Transverse colon (tissue), 4 donors: ENCODE measurements around the gene CCDC83. TPM values are rescaled to one million over a fixed set of nuclear protein-coding genes. Genes with fewer than 3 reads are reported as not detected.

Experiments used
- DNase-seq: peaks from one replicate; pipeline ENCODE4 v3.0.0-alpha.2; 2019
- H3K27ac ChIP-seq, 4 donors: fragments of 200-600 bp; sonication (generic); 2 replicates each; pipeline ENCODE4 v1.5.1; 2016 to 2018; ENCODE audit warnings: inconsistent platforms in 4 of 4
- H3K27me3 ChIP-seq: fragments of 200-600 bp; sonication (generic); 2 replicates; pipeline ENCODE4 v1.5.1; 2017; ENCODE audit warnings: inconsistent platforms
- H3K36me3 ChIP-seq, 4 donors: fragments of 200-600 bp; sonication (generic); 2 replicates each; pipeline ENCODE4 v1.5.1; 2017 to 2019; ENCODE audit warnings: inconsistent platforms in 4 of 4
- H3K4me1 ChIP-seq, 4 donors: fragments of 200-600 bp; sonication (generic); 2 replicates each; pipeline ENCODE4 v1.5.1; 2017 to 2020; ENCODE audit warnings: inconsistent platforms in 4 of 4
- H3K4me3 ChIP-seq, 4 donors: fragments of 200-600 bp; sonication (generic); 1 replicate in 1 of 4; 2 replicates in 3 of 4; pipeline versions ENCODE4 v1.5.1 to v1.6.1; 2017 to 2019; ENCODE audit warnings: inconsistent platforms in 4 of 4
- H3K9me3 ChIP-seq, 2 donors: fragments of 200-600 bp; sonication (generic); 2 replicates each; pipeline ENCODE4 v1.5.1; 2017 to 2019; ENCODE audit warnings: inconsistent platforms in 2 of 2
- EP300 ChIP-seq: sonication (generic); formaldehyde crosslinking; IDR thresholded peaks from one replicate; pipeline ENCODE4 v1.6.1; 2017; ENCODE audit warnings: antibody characterized with exemption, low read depth
- POLR2A ChIP-seq: fragments of 450-650 bp; IDR thresholded peaks from one replicate; pipeline ENCODE4 v1.6.1; 2016; ENCODE audit warnings: antibody characterized with exemption, mild to moderate bottlenecking, moderate library complexity
- POLR2AphosphoS5 ChIP-seq, 3 donors: sonication (generic); formaldehyde crosslinking; IDR thresholded peaks; one replicate each; pipeline ENCODE4 v1.6.1; 2016; ENCODE audit warnings: antibody characterized with exemption in 3 of 3
- WGBS, 2 donors: methylation state at CpG; one replicate each; pipeline ENCODE4 v1.1.5; 2018; ENCODE audit warnings: low coverage in 1 of 2; 5-methylcytosine and 5-hydroxymethylcytosine counted together
- in situ Hi-C, 4 donors: fragments of 200-750 bp; cut with MboI; loops; one replicate each; pipeline versions ENCODE4 v1.15.0 to v1.15.1; 2017; ENCODE audit warnings: low sequenced_read_pairs in 3 of 4, low pct_ligation_motif_present in 1 of 4, low pct_unique_long_range_greater_than_20kb in 1 of 4
- intact Hi-C: fragments of 100-400 bp; cut with DNase I; formaldehyde crosslinking; loops from one replicate; pipeline ENCODE4 v1.15.1; 2023; ENCODE audit warnings: low total_unique reads
- total RNA-seq, 4 donors: library from RNA; depleted of rRNA; stranded (reverse); fragments of >200 nt; gene quantifications; one replicate each; pipeline ENCODE4 v1.1.0, GENCODE V29; 2016
- TF ChIP-seq, protein P1 (sequence below), 5 experiments: fragments of 200-600 bp in 3 of 5; fragments of 450-650 bp in 2 of 5; sonication (generic) in 3 of 5; IDR thresholded peaks; 1 replicate in 2 of 5; 2 replicates in 3 of 5; pipeline ENCODE4 v1.5.1; 2016 to 2017; ENCODE audit warnings: antibody characterized with exemption in 5 of 5, inconsistent platforms in 3 of 5, mild to moderate bottlenecking in 2 of 5, moderate library complexity in 1 of 5

CCDC83 gene
- total RNA-seq, 4 donors from 2014 or later: not detected

DNA sequence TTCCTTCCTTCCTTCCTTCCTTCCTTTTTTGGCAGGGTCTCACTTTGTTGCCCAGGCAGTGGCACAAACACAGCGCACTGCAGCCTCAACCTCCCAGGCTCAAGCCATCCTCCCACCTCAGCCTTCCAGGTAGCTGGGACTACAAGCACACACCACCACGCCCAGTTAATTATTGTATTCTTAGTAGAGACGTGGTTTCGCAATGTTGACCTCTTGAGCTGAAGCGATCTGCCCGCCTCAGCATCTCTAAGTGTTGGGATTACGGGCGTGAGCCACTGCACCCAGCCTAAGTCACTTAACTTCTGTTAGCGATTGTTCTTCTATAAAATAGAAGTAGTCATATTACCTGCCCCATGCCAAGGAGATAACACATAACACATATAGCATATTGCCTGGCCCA lies 41.5 kb upstream of the CCDC83 start:
- 65 to 71% methylated on average over 6 to 9 of the region's 9 CpGs for WGBS, 2 donors
- peak overlapping the region; percentile 56 to 69 (median 64) for H3K27ac ChIP-seq

DNA sequence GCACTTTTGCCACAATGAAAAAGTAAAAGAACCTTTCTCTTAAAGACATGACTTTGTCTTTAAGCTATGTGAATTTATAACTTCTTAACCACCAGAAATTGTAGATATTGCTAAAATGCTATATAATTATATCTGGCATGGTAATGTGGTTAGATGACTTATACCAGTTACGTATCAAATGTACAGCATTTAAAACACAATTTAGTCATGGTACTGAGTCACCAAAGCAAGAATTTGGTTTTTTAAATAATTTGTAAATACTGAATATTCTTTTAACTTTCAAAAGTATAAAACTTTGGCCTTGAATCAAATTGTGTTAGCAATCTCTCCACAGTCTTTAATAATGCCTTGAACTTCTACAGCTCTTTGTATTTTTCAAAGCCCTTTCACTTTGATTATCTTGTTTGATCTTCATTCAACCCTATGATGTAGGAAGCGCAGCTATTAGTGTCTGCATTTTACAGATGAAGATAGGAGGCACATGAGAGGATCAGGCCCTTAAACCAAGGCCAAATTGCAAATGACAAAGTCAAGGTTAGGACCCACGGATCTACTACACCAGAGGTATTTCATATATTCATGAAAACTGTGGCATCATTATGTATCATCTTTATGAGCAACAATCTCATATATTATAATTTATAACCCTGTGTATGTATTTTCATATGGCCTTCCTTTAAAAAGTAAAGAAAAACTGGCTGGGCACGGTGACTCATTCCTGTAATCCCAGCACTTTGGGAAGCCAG lies 39.8 kb upstream of the CCDC83 start:
- TF ChIP-seq POLR2AphosphoS5 (IDR thresholded peaks at IDR 0.05): no peak
- Histone ChIP-seq H3K36me3 (no peaks in the 10 kb centered on the region), H3K27ac (peak overlapping the region in 2 of 4 donors; percentile 63 to 69), H3K4me3 (no peak overlapping the region), H3K27me3 (no peaks in the 10 kb centered on the region), H3K4me1 (peaks cover 4 to 40% (median 12%) of the 10 kb centered on the region in 4 donors), H3K9me3 (no peaks in the 10 kb centered on the region)
- in situ Hi-C loops (no loop called here), intact Hi-C loops (no loop called here)
- WGBS, 2 donors: 69 to 73% methylated on average over 4 of the region's 4 CpGs
- DNase-seq: no peak

More for the DNA sequence above, 41.5 kb upstream of the CCDC83 start:
- intact Hi-C loops: no loop called here
- H3K36me3 ChIP-seq: no peaks in the 10 kb centered on the region
- H3K4me3 ChIP-seq: no peak overlapping the region
- TF ChIP-seq POLR2AphosphoS5 (IDR thresholded peaks at IDR 0.05) (peak in 1 of 3 donors; percentile 27), POLR2A (no peak)
- TF ChIP-seq, protein P1, sequence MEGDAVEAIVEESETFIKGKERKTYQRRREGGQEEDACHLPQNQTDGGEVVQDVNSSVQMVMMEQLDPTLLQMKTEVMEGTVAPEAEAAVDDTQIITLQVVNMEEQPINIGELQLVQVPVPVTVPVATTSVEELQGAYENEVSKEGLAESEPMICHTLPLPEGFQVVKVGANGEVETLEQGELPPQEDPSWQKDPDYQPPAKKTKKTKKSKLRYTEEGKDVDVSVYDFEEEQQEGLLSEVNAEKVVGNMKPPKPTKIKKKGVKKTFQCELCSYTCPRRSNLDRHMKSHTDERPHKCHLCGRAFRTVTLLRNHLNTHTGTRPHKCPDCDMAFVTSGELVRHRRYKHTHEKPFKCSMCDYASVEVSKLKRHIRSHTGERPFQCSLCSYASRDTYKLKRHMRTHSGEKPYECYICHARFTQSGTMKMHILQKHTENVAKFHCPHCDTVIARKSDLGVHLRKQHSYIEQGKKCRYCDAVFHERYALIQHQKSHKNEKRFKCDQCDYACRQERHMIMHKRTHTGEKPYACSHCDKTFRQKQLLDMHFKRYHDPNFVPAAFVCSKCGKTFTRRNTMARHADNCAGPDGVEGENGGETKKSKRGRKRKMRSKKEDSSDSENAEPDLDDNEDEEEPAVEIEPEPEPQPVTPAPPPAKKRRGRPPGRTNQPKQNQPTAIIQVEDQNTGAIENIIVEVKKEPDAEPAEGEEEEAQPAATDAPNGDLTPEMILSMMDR (IDR thresholded peaks at IDR 0.05): no peak
- H3K4me1 ChIP-seq: peaks cover 4 to 54% (median 17%) of the 10 kb centered on the region in 4 donors
- no peaks in the 10 kb centered on the region for H3K9me3 ChIP-seq
- DNase-seq: peak; percentile 75
- H3K27me3 ChIP-seq: no peaks in the 10 kb centered on the region
- in situ Hi-C loops: no loop called here

DNA sequence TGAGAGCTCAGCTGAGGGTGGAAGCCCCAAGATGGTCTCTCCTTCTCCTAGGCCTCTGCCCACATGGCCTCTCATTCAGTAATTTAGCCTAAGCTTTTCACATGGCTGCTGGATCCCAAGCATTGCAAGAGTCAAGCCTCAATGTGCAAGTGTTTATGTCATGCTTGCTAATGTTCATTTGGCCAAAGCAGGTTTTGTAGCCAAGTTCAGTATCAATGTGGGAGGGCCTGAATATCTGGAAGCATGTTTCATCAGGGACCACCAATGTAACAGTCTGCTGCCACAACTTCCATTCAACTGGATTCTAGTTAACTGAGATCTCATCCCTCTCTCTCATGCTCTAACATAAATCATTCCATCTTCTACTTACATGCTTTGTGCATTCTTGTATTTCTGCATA lies 35.7 kb upstream of the CCDC83 start:
- no peaks in the 10 kb centered on the region for H3K9me3 ChIP-seq
- peaks cover 0 to 18% (median 9%) of the 10 kb centered on the region in 4 donors for H3K4me1 ChIP-seq
- no peak overlapping the region for H3K27ac ChIP-seq
- intact Hi-C loops: no loop called here
- H3K36me3 ChIP-seq: no peaks in the 10 kb centered on the region
- H3K4me3 ChIP-seq: no peak overlapping the region
- in situ Hi-C loops: no loop called here
- no peak for DNase-seq
- no peak for TF ChIP-seq EP300
- TF ChIP-seq POLR2A: no peak
- TF ChIP-seq POLR2AphosphoS5 (IDR thresholded peaks at IDR 0.05): no peak
- TF ChIP-seq, protein P1 (IDR thresholded peaks at IDR 0.05): no peak
- no peaks in the 10 kb centered on the region for H3K27me3 ChIP-seq

DNA sequence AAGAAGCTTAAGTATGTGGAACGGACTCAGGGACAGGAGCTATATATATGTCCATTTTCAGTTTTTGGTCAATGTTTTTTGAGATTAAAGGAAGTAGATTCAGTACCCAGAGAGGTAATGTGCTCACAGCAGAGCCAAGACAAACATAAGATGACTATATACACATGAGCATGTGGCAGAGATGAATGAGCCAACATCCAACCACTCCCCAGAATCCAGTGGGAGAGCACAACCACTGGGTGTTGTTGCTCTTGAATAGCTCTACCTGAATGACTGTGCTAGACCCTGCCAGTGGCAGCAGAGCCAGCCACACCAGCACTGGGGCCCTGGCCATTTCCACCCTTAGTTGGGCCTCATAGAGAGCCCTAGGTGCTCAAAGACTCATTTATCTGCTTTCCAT lies 33.5 kb upstream of the CCDC83 start:
- 25% methylated on average over 1 of the region's 1 CpG for WGBS, 2 donors
- H3K27ac ChIP-seq: peak overlapping the region; percentile 27 to 64 (median 51)
- in situ Hi-C loops: no loop called here
- H3K27me3 ChIP-seq: no peaks in the 10 kb centered on the region
- no peaks in the 10 kb centered on the region for H3K9me3 ChIP-seq
- peak; percentile 45 for DNase-seq
- no peak overlapping the region for H3K4me3 ChIP-seq
- peaks cover 5 to 23% (median 16%) of the 10 kb centered on the region in 4 donors for H3K4me1 ChIP-seq
- no peaks in the 10 kb centered on the region for H3K36me3 ChIP-seq
- TF ChIP-seq EP300: no peak
- TF ChIP-seq POLR2AphosphoS5 (IDR thresholded peaks at IDR 0.05): peak in 1 of 3 donors; percentile 32
- TF ChIP-seq, protein P1 (IDR thresholded peaks at IDR 0.05): no peak
- TF ChIP-seq POLR2A: peak; percentile 24
- intact Hi-C loops: no loop called here

DNA sequence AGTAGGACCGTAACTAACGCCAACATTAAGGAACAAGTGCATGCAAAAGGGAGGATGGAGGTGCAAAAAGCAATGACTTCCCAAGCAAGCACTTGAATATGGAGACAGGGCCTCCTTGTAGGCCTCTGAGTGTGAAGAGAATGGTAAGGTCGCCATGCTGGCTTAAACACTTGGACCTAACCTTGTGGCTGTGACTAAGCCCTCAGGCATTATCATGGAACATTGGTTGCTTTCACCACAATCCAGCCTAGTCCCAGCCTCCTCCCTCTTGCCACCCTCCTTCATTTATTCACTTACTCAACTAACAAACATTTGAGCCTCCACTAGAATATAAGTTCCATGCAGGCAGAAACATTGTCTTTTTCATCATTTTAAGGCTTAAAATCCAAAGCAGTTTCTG lies 32.4 kb upstream of the CCDC83 start:
- DNase-seq: no peak
- in situ Hi-C loops (no loop called here), intact Hi-C loops (no loop called here)
- WGBS, 2 donors: 87 to 90% methylated on average over 3 of the region's 3 CpGs
- Histone ChIP-seq H3K9me3 (no peaks in the 10 kb centered on the region), H3K4me3 (no peak overlapping the region), H3K4me1 (peaks cover 14 to 35% (median 22%) of the 10 kb centered on the region in 4 donors), H3K27ac (no peak overlapping the region), H3K36me3 (no peaks in the 10 kb centered on the region), H3K27me3 (no peaks in the 10 kb centered on the region)
- TF ChIP-seq EP300 (no peak), POLR2AphosphoS5 (IDR thresholded peaks at IDR 0.05) (no peak)
- TF ChIP-seq, protein P1 (IDR thresholded peaks at IDR 0.05): no peak
